Activated naive CD4-positive, alpha-beta T cell treated with anti-CD3 and anti-CD28 coated beads for 36 hours (primary cell): ENCODE measurements around the gene PRRC2A. TPM values are rescaled to one million over a fixed set of nuclear protein-coding genes. Genes with fewer than 3 reads are reported as not detected.

Experiments
- CTCF ChIA-PET: fragments of 350-600 bp; sonication (Branson Sonifier 250); formaldehyde crosslinking; loops from one replicate; lab custom pipeline; 2021; ENCODE audit warnings: antibody characterized with exemption; lab: Charles Lee
- DNase-seq: peaks from one replicate; pipeline ENCODE4 v3.0.0-alpha.2; 2020
- H3K27ac Mint-ChIP-seq: one replicate; pipeline ENCODE4 v1.8.0; 2021; ENCODE audit warnings: mild to moderate bottlenecking, mixed read lengths
- H3K27me3 Mint-ChIP-seq: one replicate; pipeline ENCODE4 v1.8.0; 2021; ENCODE audit warnings: low read depth, mixed read lengths
- H3K36me3 Mint-ChIP-seq: one replicate; pipeline ENCODE4 v1.8.0; 2021; ENCODE audit warnings: low read depth, mixed read lengths
- H3K4me1 Mint-ChIP-seq: one replicate; pipeline ENCODE4 v1.8.0; 2021; ENCODE audit warnings: low read depth, mixed read lengths
- H3K4me3 Mint-ChIP-seq: one replicate; pipeline ENCODE4 v1.8.0; 2021; ENCODE audit warnings: mild to moderate bottlenecking, moderate library complexity, mixed read lengths
- H3K9me3 Mint-ChIP-seq: one replicate; pipeline ENCODE4 v1.8.0; 2021; ENCODE audit warnings: mixed read lengths
- intact Hi-C: fragments of 100-400 bp; cut with micrococcal nuclease; formaldehyde crosslinking; loops from one replicate; pipeline ENCODE4 v1.15.1; 2023
- total RNA-seq, 2 experiments: library from RNA; stranded (reverse); gene quantifications; one replicate each; pipeline ENCODE4 v1.2.3, GENCODE V29; 2021

The PRRC2A gene
- total RNA-seq, 2 experiments from 2014 or later, result 283 to 304 TPM

DNA sequence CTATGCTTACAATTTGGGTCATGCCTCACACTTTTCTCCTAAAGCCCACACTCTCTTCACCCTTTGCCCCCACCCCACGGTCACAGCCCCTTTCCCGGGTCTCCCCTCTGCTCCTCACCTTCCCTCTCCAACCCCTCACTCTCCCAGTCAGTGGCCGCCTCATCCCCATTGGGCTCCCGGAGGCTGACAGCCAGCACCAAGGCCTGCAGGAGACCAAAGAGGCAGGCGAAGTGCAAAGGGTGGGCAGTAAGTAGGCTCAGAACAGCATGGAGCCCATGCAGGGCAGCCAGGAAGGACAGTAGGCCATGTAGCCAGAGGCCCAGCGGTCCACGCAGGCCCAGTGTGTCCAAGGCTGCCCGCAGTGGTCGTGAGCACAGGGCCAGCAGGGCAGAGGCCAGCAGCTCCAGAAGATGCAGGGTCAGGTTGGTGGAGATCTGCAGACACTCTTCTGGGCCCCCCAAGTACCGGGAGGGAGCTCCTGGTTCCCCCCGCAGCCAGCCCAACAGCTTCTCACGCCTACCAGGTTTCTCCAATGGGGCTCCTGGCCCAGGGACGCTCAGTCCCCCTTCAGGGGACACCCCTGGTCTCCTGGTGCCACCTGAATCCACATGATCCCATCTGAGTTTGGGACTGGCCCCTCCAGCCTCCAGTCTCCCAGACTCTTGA, 38.6 kb downstream of the PRRC2A start:
- CTCF ChIA-PET, result interaction anchor here (0.6 kb wide), 2 partner anchors 132 to 231 kb away, joined by 3 read pairs; no protein-coding TSS in a partner anchor
- peaks cover 64% of the 10 kb centered on the region for H3K4me1 Mint-ChIP-seq
- peak overlapping the region; percentile 91 for H3K4me3 Mint-ChIP-seq
- H3K27ac Mint-ChIP-seq, result peak overlapping the region; percentile 94
- no peaks in the 10 kb centered on the region for H3K27me3 Mint-ChIP-seq
- no peak for DNase-seq
- H3K9me3 Mint-ChIP-seq, result no peaks in the 10 kb centered on the region
- peaks cover 43% of the 10 kb centered on the region for H3K36me3 Mint-ChIP-seq
- intact Hi-C loops, result no loop called here

GRCh38 chr6:31659649-31660380, 39.3 kb downstream of the PRRC2A start:
- DNase-seq, result peak; percentile 59
- H3K4me3 Mint-ChIP-seq, result peak overlapping the region; percentile 91
- H3K9me3 Mint-ChIP-seq, result no peaks in the 10 kb centered on the region
- H3K27ac Mint-ChIP-seq, result peak overlapping the region; percentile 94
- H3K36me3 Mint-ChIP-seq, result peaks cover 50% of the 10 kb centered on the region
- CTCF ChIA-PET, result interaction anchor here (0.6 kb wide), 1 partner anchor 131 kb away, joined by 3 read pairs; no protein-coding TSS in a partner anchor
- H3K4me1 Mint-ChIP-seq, result peaks cover 71% of the 10 kb centered on the region
- no peaks in the 10 kb centered on the region for H3K27me3 Mint-ChIP-seq
- intact Hi-C loops, result loop anchor here (1.0 to 10.0 kb wide), 3 partner anchors 8 to 1185 kb away; partner anchors contain the start of genes BAG6, MICA and PSMB8

- CTCF ChIA-PET, result interaction anchor here (0.7 to 1.7 kb wide), 4 partner anchors 30 to 220 kb away, joined by 3 read pairs; no protein-coding TSS in a partner anchor
- DNase-seq, result peak; percentile 72
- peak within 1 kb of the TSS; percentile 94 for H3K27ac Mint-ChIP-seq
- intact Hi-C loops, result loop anchor here (1.0 to 10.0 kb wide), 3 partner anchors 8 to 1184 kb away; partner anchors contain the start of genes BAG6, MICA and PSMB8
- peaks cover 52% of the 10 kb centered on the region for H3K36me3 Mint-ChIP-seq
- H3K4me1 Mint-ChIP-seq, result peaks cover 71% of the 10 kb centered on the region
- H3K4me3 Mint-ChIP-seq, result peak within 1 kb of the TSS; percentile 91
- H3K9me3 Mint-ChIP-seq, result no peaks in the 10 kb centered on the region
- H3K27me3 Mint-ChIP-seq, result no peaks in the 10 kb centered on the region
Observed at GRCh38 chr6:31660381-31661261, 40.1 kb downstream of the PRRC2A start, which contains the start of gene C6orf47. C6orf47 (minus strand) TSS chr6:31660778; CDS start chr6:31659947, 831 bp downstream.

- intact Hi-C loops, result loop anchor here (5.0 to 10.0 kb wide), 2 partner anchors 259 to 1183 kb away; partner anchors contain the start of genes MICA and PSMB8
- H3K27ac Mint-ChIP-seq, result peak overlapping the region; percentile 86
Observed at GRCh38 chr6:31661262-31662123, 41.0 kb downstream of the PRRC2A start.

GRCh38 chr6:31662124-31662723, 41.7 kb downstream of the PRRC2A start:
- Mint-ChIP-seq H3K27ac (peak overlapping the region; percentile 82), H3K36me3 (peaks cover 60% of the 10 kb centered on the region), H3K9me3 (no peaks in the 10 kb centered on the region), H3K4me3 (peak overlapping the region; percentile 40), H3K27me3 (no peaks in the 10 kb centered on the region), H3K4me1 (peaks cover 76% of the 10 kb centered on the region)
- CTCF ChIA-PET, result interaction anchor here (1.5 to 1.7 kb wide), 2 partner anchors 111 to 290 kb away, joined by 3 read pairs; no protein-coding TSS in a partner anchor
- DNase-seq, result no peak
- intact Hi-C loops, result loop anchor here (5.0 to 10.0 kb wide), 2 partner anchors 260 to 1183 kb away; partner anchors contain the start of genes MICA and PSMB8

More at GRCh38 chr6:31661262-31662123, 41.0 kb downstream of the PRRC2A start:
- Mint-ChIP-seq H3K4me1 (peaks cover 70% of the 10 kb centered on the region), H3K4me3 (peak overlapping the region; percentile 91), H3K9me3 (no peaks in the 10 kb centered on the region), H3K36me3 (peaks cover 56% of the 10 kb centered on the region), H3K27me3 (no peaks in the 10 kb centered on the region)
- DNase-seq, result no peak
- CTCF ChIA-PET, result interaction anchor here (1.0 to 1.7 kb wide), 4 partner anchors 29 to 291 kb away, joined by 3 read pairs; no protein-coding TSS in a partner anchor

DNA sequence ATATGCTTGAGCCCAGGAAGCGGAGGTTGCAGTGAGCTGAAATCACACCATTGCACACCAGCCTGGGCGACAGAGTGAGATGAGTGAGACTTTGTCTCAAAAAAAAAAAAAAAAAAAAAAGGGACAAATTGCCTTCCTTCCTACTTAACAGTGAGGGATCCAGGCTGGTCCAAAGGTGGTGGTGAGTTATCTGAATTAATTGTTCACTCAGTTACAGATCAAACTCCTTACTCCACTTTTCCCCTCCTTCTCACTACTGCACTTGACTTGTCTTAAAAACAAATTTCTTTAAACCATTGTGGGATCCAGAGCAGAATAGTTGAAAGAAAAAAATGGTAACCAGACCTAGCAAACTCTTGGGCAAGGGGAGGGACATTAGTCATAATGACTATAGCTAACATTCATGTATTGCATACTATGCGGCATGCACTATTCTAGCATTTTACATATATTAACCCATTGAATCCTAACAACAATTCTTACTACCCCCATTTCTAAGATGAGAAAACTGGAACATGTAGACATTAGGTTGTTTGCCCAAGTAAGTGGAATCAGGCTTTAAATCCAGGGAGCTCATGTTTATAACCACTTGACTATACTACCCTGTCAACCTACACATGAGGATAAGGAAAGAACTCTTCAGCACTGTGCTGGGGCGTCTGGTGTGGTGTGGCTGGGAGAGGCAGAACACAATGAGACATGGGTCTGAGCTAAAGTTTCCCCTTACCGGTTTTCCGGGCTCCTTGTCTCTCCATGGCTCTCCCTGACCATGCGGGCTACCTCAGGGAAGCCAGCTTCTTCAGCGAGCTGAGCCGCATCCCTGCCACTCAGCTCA, 42.8 kb downstream of the PRRC2A start:
- no peak for DNase-seq
- CTCF ChIA-PET, result interaction anchor here (1.0 to 1.5 kb wide), 3 partner anchors 10 to 289 kb away, joined by 3 to 4 read pairs (median 4); partner anchors contain the start of gene BAG6
- Mint-ChIP-seq H3K27me3 (no peaks in the 10 kb centered on the region), H3K4me1 (peaks cover 76% of the 10 kb centered on the region), H3K4me3 (peak overlapping the region; percentile 95), H3K27ac (peak overlapping the region; percentile 97), H3K9me3 (no peaks in the 10 kb centered on the region), H3K36me3 (peaks cover 65% of the 10 kb centered on the region)
- intact Hi-C loops, result loop anchor here (5.0 to 10.0 kb wide), 2 partner anchors 261 to 1181 kb away; partner anchors contain the start of genes MICA and PSMB8

DNA sequence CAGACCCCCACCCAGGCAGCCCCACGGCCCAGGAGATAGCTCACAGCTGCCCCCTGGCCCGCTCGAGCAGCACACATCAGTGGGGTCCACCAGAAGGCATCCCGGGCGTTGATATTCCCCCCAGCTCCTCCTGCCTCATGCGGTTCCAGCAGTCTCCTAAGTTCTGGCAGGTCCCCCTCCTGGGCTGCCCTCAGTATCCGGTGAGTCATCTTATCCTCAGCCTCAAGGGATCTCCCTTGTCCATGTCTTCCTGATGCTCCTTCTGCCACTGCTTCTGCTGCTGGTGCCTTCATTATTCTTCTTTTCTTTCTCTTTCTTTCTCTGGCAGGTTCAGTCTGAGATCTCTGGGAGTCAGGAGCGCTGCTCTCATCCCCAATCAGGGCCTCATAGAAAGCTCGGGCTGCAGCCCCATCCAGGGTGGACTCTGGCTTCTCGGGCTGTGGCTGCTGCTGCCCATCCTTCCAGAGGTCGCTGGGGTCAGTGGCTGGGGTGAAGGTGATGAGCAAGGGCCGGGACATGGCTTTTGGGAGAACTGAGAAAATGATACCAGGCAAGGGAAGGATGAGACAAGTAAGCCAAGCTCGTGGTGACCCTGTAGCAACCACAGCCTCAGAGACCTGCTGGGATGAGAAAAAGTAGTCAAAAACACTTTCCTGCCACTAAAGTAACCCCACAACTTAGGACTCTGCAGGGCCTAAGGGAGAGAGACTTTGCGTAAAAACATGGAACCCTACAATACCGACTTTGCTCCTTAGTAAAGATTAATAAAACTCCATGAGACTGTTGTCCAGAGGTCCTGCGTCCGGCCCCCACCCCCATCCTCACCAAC, 43.7 kb downstream of the PRRC2A start:
- Mint-ChIP-seq H3K9me3 (no peaks in the 10 kb centered on the region), H3K4me3 (peak overlapping the region; percentile 95), H3K36me3 (peaks cover 71% of the 10 kb centered on the region), H3K27me3 (no peaks in the 10 kb centered on the region), H3K4me1 (peaks cover 73% of the 10 kb centered on the region), H3K27ac (peak overlapping the region; percentile 97)
- intact Hi-C loops, result loop anchor here (2.0 to 10.0 kb wide), 5 partner anchors 149 to 1181 kb away; partner anchors contain the start of genes HSPA1B, MICA, PSMB8 and RNF5
- DNase-seq, result peak; percentile 32
- CTCF ChIA-PET, result interaction anchor here (0.6 to 1.2 kb wide), 5 partner anchors 11 to 199 kb away, joined by 3 to 4 read pairs (median 3); partner anchors contain the start of gene BAG6

DNA sequence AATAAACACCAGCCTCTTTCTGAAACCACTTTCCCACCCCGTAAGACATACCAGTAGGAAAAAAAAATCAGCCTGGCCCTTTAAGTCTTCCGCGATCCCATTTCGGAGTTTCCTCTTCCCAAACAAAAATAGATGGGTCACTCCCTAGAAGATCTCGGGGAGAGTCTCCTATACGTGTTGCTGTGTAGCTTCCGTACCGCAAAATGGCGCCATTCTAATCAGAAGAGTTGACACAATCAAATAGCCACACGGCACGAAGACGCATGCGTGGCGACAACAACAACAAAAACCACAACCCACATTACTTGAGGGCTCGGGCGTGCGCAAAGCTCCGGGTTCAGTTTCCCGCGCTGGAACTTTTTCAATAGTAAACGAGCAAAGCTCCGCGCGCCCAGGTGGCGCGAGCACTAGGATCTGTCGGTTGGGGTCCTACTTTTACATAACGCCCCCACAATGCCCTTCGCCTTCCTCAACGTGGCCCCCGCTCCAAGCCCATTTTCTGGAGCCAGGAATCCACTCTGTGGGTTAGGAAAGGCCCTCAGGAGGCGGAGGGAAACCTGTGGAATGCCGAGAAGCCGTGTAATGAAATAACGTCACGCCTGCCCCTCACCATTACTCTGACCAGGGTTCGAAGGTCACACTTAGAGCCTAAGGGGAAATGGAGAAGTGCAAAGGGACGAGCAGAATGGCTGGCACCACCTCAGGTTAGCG, 44.4 kb downstream of the PRRC2A start, which contains the start of gene GPANK1:
TSS of gene GPANK1 (minus strand) at position 208 of the 711 bp plus-strand sequence. CDS start 519 bp downstream, outside the sequence.
- Mint-ChIP-seq H3K27ac (peak within 1 kb of the TSS; percentile 97), H3K36me3 (peaks cover 71% of the 10 kb centered on the region)
- intact Hi-C loops, result loop anchor here (1.0 to 10.0 kb wide), 14 partner anchors 13 to 1180 kb away; partner anchors contain the start of genes ABHD16A, ATP6V1G2, BAG6 and HSPA1B

More for the DNA sequence above, 44.4 kb downstream of the PRRC2A start, which contains the start of gene GPANK1:
- CTCF ChIA-PET, result interaction anchor here (0.6 to 1.2 kb wide), 4 partner anchors 11 to 198 kb away, joined by 3 read pairs; no protein-coding TSS in a partner anchor
- Mint-ChIP-seq H3K4me3 (peak within 1 kb of the TSS; percentile 95), H3K9me3 (no peaks in the 10 kb centered on the region), H3K27me3 (no peaks in the 10 kb centered on the region), H3K4me1 (peaks cover 65% of the 10 kb centered on the region)
- peak; percentile 95 for DNase-seq
